ENCODE data around the gene UFD1. TPM values are rescaled to one million over a fixed set of nuclear protein-coding genes. Genes with fewer than 3 reads are reported as not detected.
"Not testable (repeated sequence)": the region's sequence is repeated elsewhere in the genome, so short reads cannot be mapped to it uniquely, and the experiment has no call there.

Gene UFD1
- total and polyA plus RNA-seq, 9 of the 15 experiments (the other 6 are each of a cell fraction or from before 2014, with no cell fraction given) = 238 to 645 (median 363) TPM

- ATAC-seq; H3K27me3 ChIP-seq (ENCODE audit: control insufficient read depth in 2 of 2, insufficient read depth in 2 of 2, low read length in 2 of 2); H2AFZ ChIP-seq (ENCODE audit: low read depth, low read length); BruUV-seq (replicated peaks); H3K9me1 ChIP-seq (ENCODE audit: control insufficient read depth, insufficient read depth, low read length); H3K27ac ChIP-seq (ENCODE audit: extremely low read depth, low read depth, low read length); in situ Hi-C loops (cut with MboI); H3K9ac ChIP-seq (ENCODE audit: insufficient read depth in 1 of 2, low read depth in 2 of 2, low read length in 2 of 2); H3K9me3 ChIP-seq (replicated peaks; ENCODE audit: control insufficient read depth, insufficient read depth, low read depth, low read length); CTCF ChIA-PET (ENCODE audit: low intra/inter-chr PET ratio); H3K4me3 ChIP-seq; H4K20me1 ChIP-seq (replicated peaks; ENCODE audit: control insufficient read depth, insufficient read depth, low read length); intact Hi-C loops (cut with micrococcal nuclease); H3K4me2 ChIP-seq (ENCODE audit: insufficient read depth, low read length); FAIRE-seq: not testable (repeated sequence)
- 95% methylated on average over 9 of the region's 9 CpGs for WGBS (ENCODE audit: insufficient coverage, low coverage, missing lambda C conversion rate)
- peaks cover 38% of the 10 kb centered on the region for H3K79me2 ChIP-seq (ENCODE audit: control insufficient read depth, insufficient read depth, low read length)
- H3K36me3 ChIP-seq (ENCODE audit: control insufficient read depth, insufficient read depth, low read length) = peaks cover 62% of the 10 kb centered on the region
- peaks cover 5 to 18% of the 10 kb centered on the region in 2 experiments for H3K4me1 ChIP-seq (replicated peaks in 1 of 2; ENCODE audit: control insufficient read depth in 2 of 2, insufficient read depth in 2 of 2, low read length in 2 of 2)
- POLR2A ChIA-PET = interaction anchor here (0.6 to 11.9 kb wide), 7 partner anchors 12 to 494 kb away, joined by 3 to 284 read pairs (median 4); partner anchors contain the start of gene C22orf39
- peak in 1 of 4 experiments; percentile 30 for DNase-seq (ENCODE audit: extremely low read depth in 1 of 4, low spot score in 3 of 4)
- TF ChIP-seq GABPB2 (CRISPR knock-in tag; conservative IDR thresholded peaks at IDR 0.05) (0 out of 2 replicates have a peak, but pooled peaks have one; percentile 21), NR2F6 (CRISPR knock-in tag; IDR thresholded peaks at IDR 0.05) (peak; percentile 16; the same call in 1 of the 2 replicates), HBP1 (CRISPR knock-in tag; IDR thresholded peaks at IDR 0.05) (0 out of 2 replicates have a peak, but pooled peaks have one; percentile 13), CCAR2 (IDR thresholded peaks at IDR 0.05; ENCODE audit: low read depth, low read length) (0 out of 2 replicates have a peak, but pooled peaks have one; percentile 3), CHD7 (IDR thresholded peaks at IDR 0.05; ENCODE audit: low read depth, low read length) (peak; percentile 52), THRB (CRISPR knock-in tag; conservative IDR thresholded peaks at IDR 0.05) (peak; percentile 58; the same call in 1 of the 2 replicates)
These were observed 42.4 kb downstream of the UFD1 start for GRCh38 chr22:19436444-19437161.
